ENCODE results near the gene PHACTR1.

Gene PHACTR1

DNA sequence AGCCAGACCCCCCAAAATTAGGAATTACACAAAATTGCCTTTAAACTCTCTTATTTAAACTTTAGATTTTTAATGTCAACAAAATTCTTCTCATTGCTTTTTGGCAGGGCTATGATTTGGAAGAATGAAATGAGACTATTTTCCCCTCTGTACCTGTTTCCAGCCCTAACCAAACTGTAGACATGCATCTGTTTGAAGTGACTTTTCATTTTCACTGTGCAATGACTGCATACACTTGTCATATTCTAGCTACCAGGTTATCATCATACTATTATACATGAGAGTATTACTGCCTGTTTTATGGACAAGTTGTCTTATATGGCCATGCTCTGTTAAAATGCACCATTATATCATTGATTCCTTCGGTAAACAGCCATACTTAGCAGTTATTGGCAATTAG, 316.6 kb downstream of the PHACTR1 start:
- no peaks in the 10 kb centered on the region for H3K9me3 ChIP-seq (ENCODE audit: control insufficient read depth, low read length)
- H3K4me3 ChIP-seq (ENCODE audit: low read length), result no peak overlapping the region
- H3K4me1 ChIP-seq (ENCODE audit: control insufficient read depth, insufficient read depth, low read length), result peaks cover 2% of the 10 kb centered on the region
- no peak for DNase-seq (ENCODE audit: low read depth)
- no peaks in the 10 kb centered on the region for H3K27me3 ChIP-seq (replicated peaks; ENCODE audit: control insufficient read depth, insufficient read depth, low read length)
- no peak overlapping the region for H3K9ac ChIP-seq (ENCODE audit: low read length)
- no peaks in the 10 kb centered on the region for H3K36me3 ChIP-seq (ENCODE audit: control insufficient read depth, insufficient read depth, low read length, severe bottlenecking)

DNA sequence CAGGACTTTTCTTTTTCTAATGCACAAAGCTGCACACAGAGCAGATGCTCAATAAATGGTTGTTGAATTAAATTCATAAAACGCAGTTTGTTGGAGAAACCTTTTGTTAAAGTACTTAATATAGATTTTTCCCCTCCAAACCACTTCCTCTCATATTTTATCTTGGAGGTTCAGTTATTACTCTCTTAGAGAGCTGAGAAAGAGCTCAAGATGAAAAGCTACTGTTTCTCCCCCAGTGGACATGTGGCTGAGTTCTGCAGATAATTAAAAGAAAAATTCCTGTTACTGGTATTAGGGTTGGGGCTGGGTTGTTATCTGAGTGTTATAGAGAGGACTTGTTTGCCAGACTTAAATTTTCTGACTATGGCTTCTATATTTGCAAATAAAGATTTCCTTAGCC, 317.7 kb downstream of the PHACTR1 start:
- H3K9ac ChIP-seq (ENCODE audit: low read length), result no peak overlapping the region
- H3K27me3 ChIP-seq (replicated peaks; ENCODE audit: control insufficient read depth, insufficient read depth, low read length), result no peaks in the 10 kb centered on the region
- no peaks in the 10 kb centered on the region for H3K9me3 ChIP-seq (ENCODE audit: control insufficient read depth, low read length)
- H3K36me3 ChIP-seq (ENCODE audit: control insufficient read depth, insufficient read depth, low read length, severe bottlenecking), result no peaks in the 10 kb centered on the region
- no peak overlapping the region for H3K4me3 ChIP-seq (ENCODE audit: low read length)
- DNase-seq (ENCODE audit: low read depth), result no peak
- H3K4me1 ChIP-seq (ENCODE audit: control insufficient read depth, insufficient read depth, low read length), result peaks cover 10% of the 10 kb centered on the region

DNA sequence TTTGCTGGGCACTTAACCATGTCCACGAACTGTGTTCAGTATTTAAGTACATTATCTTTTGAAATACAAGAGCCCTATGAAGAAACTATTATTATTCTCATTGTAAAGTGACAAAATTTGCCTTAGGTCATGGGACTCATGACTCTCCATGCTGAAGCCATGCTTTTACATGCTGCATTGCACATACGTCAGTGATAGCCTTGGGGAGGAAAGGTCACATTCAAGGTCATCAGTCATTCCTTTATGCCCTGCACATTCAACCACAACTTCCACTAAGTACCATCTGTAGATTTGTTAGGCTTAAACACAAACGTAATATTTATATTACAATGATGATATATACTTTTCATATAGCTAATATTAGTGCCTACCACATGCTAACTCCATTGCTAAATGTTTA, 319.0 kb downstream of the PHACTR1 start:
- H3K4me1 ChIP-seq (ENCODE audit: control insufficient read depth, insufficient read depth, low read length), result peaks cover 10% of the 10 kb centered on the region
- no peaks in the 10 kb centered on the region for H3K36me3 ChIP-seq (ENCODE audit: control insufficient read depth, insufficient read depth, low read length, severe bottlenecking)
- no peaks in the 10 kb centered on the region for H3K27me3 ChIP-seq (replicated peaks; ENCODE audit: control insufficient read depth, insufficient read depth, low read length)
- DNase-seq (ENCODE audit: low read depth), result no peak
- H3K9me3 ChIP-seq (ENCODE audit: control insufficient read depth, low read length), result no peaks in the 10 kb centered on the region
- H3K4me3 ChIP-seq (ENCODE audit: low read length), result no peak overlapping the region
- no peak overlapping the region for H3K9ac ChIP-seq (ENCODE audit: low read length)

DNA sequence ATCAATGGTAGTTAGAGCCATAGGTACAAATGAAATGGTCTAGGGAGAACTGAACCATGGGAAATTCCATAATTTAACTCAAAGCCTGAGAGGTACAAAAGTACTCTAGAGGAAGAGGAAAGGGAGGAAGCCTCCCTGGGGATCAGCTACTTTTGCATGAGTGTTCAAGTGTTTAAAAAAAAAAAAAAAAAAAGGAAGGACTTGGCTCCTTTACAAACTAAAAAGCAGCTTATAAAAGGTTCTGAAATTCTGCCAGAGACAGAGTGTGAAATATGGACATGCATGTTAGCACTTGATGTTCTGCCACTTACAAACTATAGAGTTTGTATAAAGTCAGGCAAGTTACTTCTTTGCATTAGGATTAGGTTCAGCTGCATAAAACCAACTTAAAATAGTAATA, 321.7 kb downstream of the PHACTR1 start:
- Histone ChIP-seq H3K36me3 (ENCODE audit: control insufficient read depth, insufficient read depth, low read length, severe bottlenecking) (no peaks in the 10 kb centered on the region), H3K4me1 (ENCODE audit: control insufficient read depth, insufficient read depth, low read length) (peaks cover 10% of the 10 kb centered on the region), H3K4me3 (ENCODE audit: low read length) (no peak overlapping the region), H3K9ac (ENCODE audit: low read length) (no peak overlapping the region), H3K9me3 (ENCODE audit: control insufficient read depth, low read length) (no peaks in the 10 kb centered on the region), H3K27me3 (replicated peaks; ENCODE audit: control insufficient read depth, insufficient read depth, low read length) (no peaks in the 10 kb centered on the region)
- no peak for DNase-seq (ENCODE audit: low read depth)

GRCh38 chr6:13038741-13039190, 322.2 kb downstream of the PHACTR1 start:
- DNase-seq (ENCODE audit: low read depth), result no peak
- no peak overlapping the region for H3K4me3 ChIP-seq (ENCODE audit: low read length)
- no peaks in the 10 kb centered on the region for H3K36me3 ChIP-seq (ENCODE audit: control insufficient read depth, insufficient read depth, low read length, severe bottlenecking)
- no peak overlapping the region for H3K9ac ChIP-seq (ENCODE audit: low read length)
- no peaks in the 10 kb centered on the region for H3K9me3 ChIP-seq (ENCODE audit: control insufficient read depth, low read length)
- H3K4me1 ChIP-seq (ENCODE audit: control insufficient read depth, insufficient read depth, low read length), result peaks cover 10% of the 10 kb centered on the region
- no peaks in the 10 kb centered on the region for H3K27me3 ChIP-seq (replicated peaks; ENCODE audit: control insufficient read depth, insufficient read depth, low read length)

DNA sequence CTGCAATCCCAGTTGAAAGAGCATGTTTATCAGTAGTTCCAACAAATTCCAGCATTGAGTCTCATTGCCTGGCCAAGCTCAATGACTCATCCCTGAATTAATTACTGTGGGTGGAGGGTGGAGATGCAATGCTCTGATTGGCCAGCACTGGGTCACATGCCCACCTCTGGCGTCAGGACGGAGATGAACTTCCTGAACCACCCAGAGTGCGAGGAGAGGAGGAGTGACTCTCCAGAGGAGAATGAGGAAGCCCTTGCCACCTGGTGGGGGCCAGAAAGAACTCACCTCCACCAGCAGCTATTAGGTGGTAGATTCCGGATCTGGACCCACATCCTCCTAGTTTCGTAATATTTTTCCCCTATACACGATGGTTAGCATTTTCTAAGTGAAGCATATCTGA, 327.8 kb downstream of the PHACTR1 start:
- H3K4me3 ChIP-seq (ENCODE audit: low read length), result no peak overlapping the region
- no peaks in the 10 kb centered on the region for H3K9me3 ChIP-seq (ENCODE audit: control insufficient read depth, low read length)
- H3K36me3 ChIP-seq (ENCODE audit: control insufficient read depth, insufficient read depth, low read length, severe bottlenecking), result no peaks in the 10 kb centered on the region
- DNase-seq (ENCODE audit: low read depth), result no peak
- no peak overlapping the region for H3K9ac ChIP-seq (ENCODE audit: low read length)
- no peaks in the 10 kb centered on the region for H3K27me3 ChIP-seq (replicated peaks; ENCODE audit: control insufficient read depth, insufficient read depth, low read length)
- peaks cover 6% of the 10 kb centered on the region for H3K4me1 ChIP-seq (ENCODE audit: control insufficient read depth, insufficient read depth, low read length)

- H3K36me3 ChIP-seq (ENCODE audit: control insufficient read depth, insufficient read depth, low read length, severe bottlenecking), result no peaks in the 10 kb centered on the region
- H3K9me3 ChIP-seq (ENCODE audit: control insufficient read depth, low read length), result no peaks in the 10 kb centered on the region
- peaks cover 6% of the 10 kb centered on the region for H3K4me1 ChIP-seq (ENCODE audit: control insufficient read depth, insufficient read depth, low read length)
- no peaks in the 10 kb centered on the region for H3K27me3 ChIP-seq (replicated peaks; ENCODE audit: control insufficient read depth, insufficient read depth, low read length)
- no peak for DNase-seq (ENCODE audit: low read depth)
- no peak overlapping the region for H3K9ac ChIP-seq (ENCODE audit: low read length)
- no peak overlapping the region for H3K4me3 ChIP-seq (ENCODE audit: low read length)
Observed at GRCh38 chr6:13044896-13045295, 328.3 kb downstream of the PHACTR1 start.

- no peak overlapping the region for H3K4me3 ChIP-seq (ENCODE audit: low read length)
- no peak overlapping the region for H3K9ac ChIP-seq (ENCODE audit: low read length)
- H3K4me1 ChIP-seq (ENCODE audit: control insufficient read depth, insufficient read depth, low read length), result peaks cover 6% of the 10 kb centered on the region
- H3K27me3 ChIP-seq (replicated peaks; ENCODE audit: control insufficient read depth, insufficient read depth, low read length), result no peaks in the 10 kb centered on the region
- no peaks in the 10 kb centered on the region for H3K36me3 ChIP-seq (ENCODE audit: control insufficient read depth, insufficient read depth, low read length, severe bottlenecking)
- no peak for DNase-seq (ENCODE audit: low read depth)
- H3K9me3 ChIP-seq (ENCODE audit: control insufficient read depth, low read length), result no peaks in the 10 kb centered on the region
Observed at GRCh38 chr6:13045676-13046075, 329.1 kb downstream of the PHACTR1 start.

DNA sequence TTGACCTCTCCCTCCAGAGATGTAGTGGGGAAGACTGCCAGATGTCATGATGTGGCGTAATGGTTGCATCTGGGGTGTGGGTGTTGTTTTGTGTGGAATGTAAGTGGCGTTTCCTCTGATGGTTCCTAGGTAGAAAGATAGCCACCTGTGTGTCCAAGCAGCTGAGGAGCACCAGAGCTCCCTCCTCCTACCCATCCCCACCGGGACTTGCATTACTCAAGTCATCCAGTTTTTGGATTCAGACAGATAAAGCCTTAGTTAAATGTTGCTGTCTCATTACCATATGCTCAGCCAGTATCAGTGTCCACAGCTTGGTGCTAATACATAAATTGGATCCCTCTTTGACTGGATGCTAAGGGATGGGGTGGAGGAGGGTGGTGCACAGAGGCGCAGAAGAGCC, 329.5 kb downstream of the PHACTR1 start:
- Histone ChIP-seq H3K27me3 (replicated peaks; ENCODE audit: control insufficient read depth, insufficient read depth, low read length) (no peaks in the 10 kb centered on the region), H3K9me3 (ENCODE audit: control insufficient read depth, low read length) (no peaks in the 10 kb centered on the region), H3K36me3 (ENCODE audit: control insufficient read depth, insufficient read depth, low read length, severe bottlenecking) (no peaks in the 10 kb centered on the region), H3K4me1 (ENCODE audit: control insufficient read depth, insufficient read depth, low read length) (peaks cover 6% of the 10 kb centered on the region), H3K4me3 (ENCODE audit: low read length) (no peak overlapping the region), H3K9ac (ENCODE audit: low read length) (no peak overlapping the region)
- no peak for DNase-seq (ENCODE audit: low read depth)

GRCh38 chr6:13048113-13048512, 331.5 kb downstream of the PHACTR1 start:
- Histone ChIP-seq H3K9ac (ENCODE audit: low read length) (no peak overlapping the region), H3K4me3 (ENCODE audit: low read length) (no peak overlapping the region), H3K4me1 (ENCODE audit: control insufficient read depth, insufficient read depth, low read length) (peaks cover 6% of the 10 kb centered on the region), H3K36me3 (ENCODE audit: control insufficient read depth, insufficient read depth, low read length, severe bottlenecking) (no peaks in the 10 kb centered on the region), H3K9me3 (ENCODE audit: control insufficient read depth, low read length) (no peaks in the 10 kb centered on the region), H3K27me3 (replicated peaks; ENCODE audit: control insufficient read depth, insufficient read depth, low read length) (no peaks in the 10 kb centered on the region)
- no peak for DNase-seq (ENCODE audit: low read depth)

GRCh38 chr6:13049666-13050254, 333.2 kb downstream of the PHACTR1 start:
- DNase-seq (ENCODE audit: low read depth), result no peak
- Histone ChIP-seq H3K9me3 (ENCODE audit: control insufficient read depth, low read length) (no peaks in the 10 kb centered on the region), H3K9ac (ENCODE audit: low read length) (no peak overlapping the region), H3K4me3 (ENCODE audit: low read length) (no peak overlapping the region), H3K36me3 (ENCODE audit: control insufficient read depth, insufficient read depth, low read length, severe bottlenecking) (no peaks in the 10 kb centered on the region), H3K27me3 (replicated peaks; ENCODE audit: control insufficient read depth, insufficient read depth, low read length) (no peaks in the 10 kb centered on the region), H3K4me1 (ENCODE audit: control insufficient read depth, insufficient read depth, low read length) (no peaks in the 10 kb centered on the region)

- no peak for DNase-seq (ENCODE audit: low read depth)
- Histone ChIP-seq H3K4me3 (ENCODE audit: low read length) (no peak overlapping the region), H3K36me3 (ENCODE audit: control insufficient read depth, insufficient read depth, low read length, severe bottlenecking) (no peaks in the 10 kb centered on the region), H3K9ac (ENCODE audit: low read length) (no peak overlapping the region), H3K9me3 (ENCODE audit: control insufficient read depth, low read length) (no peaks in the 10 kb centered on the region), H3K27me3 (replicated peaks; ENCODE audit: control insufficient read depth, insufficient read depth, low read length) (no peaks in the 10 kb centered on the region), H3K4me1 (ENCODE audit: control insufficient read depth, insufficient read depth, low read length) (no peaks in the 10 kb centered on the region)
Observed at GRCh38 chr6:13053006-13053461, 336.5 kb downstream of the PHACTR1 start.
